NCI-H1105 treated with DMSO at 0.1 percent for 48 hours (cell line): ENCODE results near the gene IDH1.
"Not testable (repeated sequence)": the region's sequence is repeated elsewhere in the genome, so short reads cannot be mapped to it uniquely, and the experiment has no call there.

ENCODE experiments used
- DNase-seq: peaks from one replicate; lab custom pipeline; 2025; lab: John Stamatoyannopoulos, UW

IDH1 gene

DNA sequence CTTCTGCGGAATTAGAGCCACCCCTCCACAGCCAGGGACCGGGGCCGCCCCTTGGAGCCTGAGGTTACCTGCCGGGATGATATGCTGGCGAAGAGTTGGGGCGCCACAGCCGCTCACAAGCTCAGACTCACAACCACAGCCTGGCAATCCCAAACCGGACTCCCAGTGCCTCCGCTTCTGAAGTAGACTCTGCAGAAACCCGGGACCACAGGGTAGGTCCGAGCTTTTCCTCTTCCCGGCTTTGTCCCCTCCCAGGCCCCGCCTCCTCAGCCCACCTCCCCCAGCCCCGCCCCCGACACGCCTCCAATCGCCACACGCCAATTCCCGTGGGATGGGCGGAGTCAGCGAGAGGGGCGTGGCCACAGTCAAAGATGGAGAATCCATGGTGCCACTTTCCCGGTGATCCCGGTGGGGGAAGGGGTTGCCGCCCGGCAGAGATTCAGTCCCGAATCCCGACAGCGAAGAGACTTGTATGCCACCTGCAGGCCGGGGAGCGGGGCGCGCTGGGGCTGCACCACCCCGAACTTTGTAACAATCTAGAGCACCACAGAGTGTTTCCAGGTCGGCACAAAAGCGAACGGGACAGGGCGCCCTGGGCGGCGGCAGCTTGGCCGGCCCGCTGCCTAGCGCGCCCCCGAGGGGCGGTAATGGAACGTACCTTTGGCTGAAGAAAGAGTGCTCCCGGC is at the start of gene IDH1:
Gene IDH1, minus strand, starts transcription at position 201 of the 686 bp plus-strand sequence. CDS start 3,520 bp downstream, outside the sequence.
- peak; percentile 83 for DNase-seq

DNA sequence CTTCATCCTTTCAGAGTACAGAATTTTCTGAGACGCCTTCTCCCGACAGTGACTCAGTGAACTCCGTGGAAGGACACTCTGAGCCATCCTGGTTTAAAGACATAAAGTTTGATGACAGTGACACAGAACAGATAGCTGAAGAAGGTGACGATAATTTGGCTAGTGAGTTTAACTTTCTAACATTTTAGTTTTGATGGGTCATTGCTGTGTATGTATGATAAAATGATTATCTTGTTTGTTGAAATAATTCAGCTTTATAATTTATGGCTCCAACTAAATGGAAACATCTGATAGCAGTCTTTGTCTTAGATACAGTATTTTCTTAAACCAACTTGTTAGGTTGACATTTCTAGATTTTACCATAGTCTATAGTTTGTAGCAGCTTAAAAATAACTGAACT is 49.3 kb upstream of the IDH1 start:
- no peak for DNase-seq

DNA sequence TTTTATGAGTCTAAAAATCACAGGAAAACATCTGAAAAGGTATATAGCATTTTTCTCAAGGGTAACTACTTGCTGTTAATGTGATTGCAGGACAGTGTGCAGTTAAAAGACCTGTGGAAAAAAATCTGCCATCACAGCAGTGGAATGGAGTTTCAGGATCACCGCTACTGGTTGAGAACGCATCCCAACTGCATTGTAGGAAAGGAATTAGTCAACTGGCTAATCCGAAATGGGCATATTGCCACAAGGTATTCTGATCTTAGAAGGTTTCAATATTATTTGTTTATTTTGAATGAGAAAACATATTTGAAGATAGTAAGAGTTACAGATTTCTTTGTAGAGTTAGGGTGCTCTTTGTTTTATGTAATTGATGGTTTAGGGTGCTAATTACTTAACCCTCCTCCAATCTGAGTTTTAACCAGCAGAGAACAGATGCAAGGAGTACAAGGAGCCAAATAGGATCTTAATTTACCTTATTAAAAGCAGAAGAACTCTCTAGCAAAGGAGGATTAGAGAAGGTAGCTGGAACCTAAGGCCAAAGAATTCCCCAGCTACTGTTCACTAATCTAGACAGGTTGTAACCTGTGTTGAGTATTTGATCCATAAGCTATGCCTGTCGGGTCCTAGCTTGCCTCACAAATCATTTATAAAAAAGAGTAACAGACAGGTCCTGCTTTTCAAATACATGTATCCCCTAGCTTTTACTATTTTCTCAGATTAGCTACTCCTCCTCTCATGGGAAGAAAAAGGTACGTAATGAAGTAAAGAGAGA is 46.2 kb upstream of the IDH1 start:
- no peak for DNase-seq

DNA sequence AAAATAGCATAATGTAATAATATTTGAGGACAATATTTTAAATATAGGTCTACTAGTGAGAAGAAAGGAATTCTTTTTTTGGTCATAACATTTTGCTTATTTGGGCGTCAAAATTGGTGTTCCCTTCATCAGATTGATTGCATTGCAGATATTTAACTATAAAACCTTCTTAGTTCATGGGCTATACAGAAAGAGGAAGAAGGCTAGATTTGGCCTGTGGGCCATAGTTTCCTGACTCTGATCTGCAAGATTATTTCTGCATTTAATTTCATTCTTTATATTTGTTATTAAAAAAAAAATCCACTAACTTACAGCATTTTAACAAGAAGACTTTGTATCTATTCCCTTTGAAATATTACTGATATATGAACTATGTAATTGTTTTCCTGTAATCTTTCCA is 43.1 kb upstream of the IDH1 start:
- no peak for DNase-seq

DNA sequence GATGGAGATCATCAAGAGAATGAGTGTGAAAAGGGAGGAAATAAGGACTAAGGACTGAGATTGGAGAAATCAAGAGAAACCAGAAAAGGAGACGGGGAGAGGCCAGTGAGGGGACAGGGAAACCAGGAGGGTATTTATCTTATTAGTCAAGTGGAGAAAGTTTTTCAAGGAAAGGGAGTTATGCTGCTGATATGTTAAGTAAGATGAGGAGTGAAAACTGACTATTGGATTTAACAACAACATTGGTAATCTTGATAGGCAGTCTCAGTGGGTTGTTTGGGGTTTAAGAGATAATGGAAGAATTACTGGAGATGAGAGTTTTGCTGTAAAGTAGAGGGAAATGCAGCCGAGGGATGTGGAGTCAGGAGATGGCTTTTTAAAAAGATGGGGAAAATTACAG is 41.7 kb upstream of the IDH1 start:
- no peak for DNase-seq

DNA sequence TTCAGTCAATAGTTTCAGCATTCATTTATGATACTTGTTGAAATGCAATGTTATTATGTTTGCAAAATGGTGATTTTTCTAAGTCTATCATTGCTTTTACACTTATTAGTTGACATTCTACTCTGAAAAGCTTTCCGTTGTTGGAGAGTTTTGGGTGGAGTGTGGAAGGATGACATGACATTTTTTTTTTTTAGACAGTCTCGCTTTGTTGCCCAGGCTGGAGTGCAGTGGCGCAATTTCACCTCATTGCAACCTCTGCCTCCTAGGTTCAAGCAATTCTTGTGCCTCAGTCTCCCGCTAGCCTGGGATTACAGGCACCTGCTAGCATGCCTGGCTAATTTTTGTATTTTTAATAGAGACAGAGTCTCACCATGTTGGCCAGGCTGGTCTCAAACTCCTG is 41.0 kb upstream of the IDH1 start:
- DNase-seq, result no peak

DNA sequence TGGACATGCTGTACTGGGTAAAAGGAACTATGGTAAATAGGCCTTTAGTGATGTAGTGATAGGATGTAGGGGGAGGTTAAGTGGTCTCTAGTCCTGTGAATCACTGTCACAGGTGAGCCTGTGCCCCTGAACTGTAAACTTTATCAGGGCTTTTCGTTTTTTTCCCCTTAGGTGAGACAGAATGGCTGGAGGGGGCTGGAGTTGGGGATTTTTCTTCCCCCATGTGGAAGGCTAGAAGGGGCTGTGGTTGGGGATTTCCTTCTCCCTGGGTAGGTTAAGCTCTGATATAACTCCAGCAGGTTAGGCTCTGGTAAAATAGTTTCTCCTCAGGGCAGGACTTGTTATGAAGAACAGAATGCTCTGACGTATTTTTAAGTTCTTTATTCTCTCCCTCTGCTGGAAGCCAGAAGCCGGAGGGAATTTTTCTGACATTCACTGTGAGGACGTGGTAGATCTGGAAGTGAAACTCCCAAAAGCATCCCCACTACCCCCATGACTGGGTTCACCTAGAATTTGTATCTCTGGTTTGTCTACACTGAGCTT is 39.7 kb upstream of the IDH1 start:
- no peak for DNase-seq

DNA sequence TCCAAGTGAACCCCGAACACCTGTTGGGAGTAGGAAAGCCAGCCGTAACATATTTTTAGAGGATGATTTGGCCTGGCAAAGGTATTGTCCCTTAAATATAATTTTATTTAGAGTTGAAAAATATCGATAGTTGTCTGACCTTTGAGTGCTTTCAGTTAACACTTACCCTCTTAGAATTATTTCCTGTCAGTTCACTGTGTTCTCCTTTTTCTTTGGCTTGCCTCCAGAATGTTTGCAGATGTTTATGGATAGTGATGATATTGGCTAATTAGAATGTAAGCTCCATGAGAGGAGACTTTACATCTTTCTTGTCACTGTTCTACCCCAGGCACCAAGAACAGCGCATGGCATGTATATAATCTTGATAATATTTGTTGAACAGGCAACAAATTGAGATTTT is 31.0 kb upstream of the IDH1 start:
- no peak for DNase-seq

DNA sequence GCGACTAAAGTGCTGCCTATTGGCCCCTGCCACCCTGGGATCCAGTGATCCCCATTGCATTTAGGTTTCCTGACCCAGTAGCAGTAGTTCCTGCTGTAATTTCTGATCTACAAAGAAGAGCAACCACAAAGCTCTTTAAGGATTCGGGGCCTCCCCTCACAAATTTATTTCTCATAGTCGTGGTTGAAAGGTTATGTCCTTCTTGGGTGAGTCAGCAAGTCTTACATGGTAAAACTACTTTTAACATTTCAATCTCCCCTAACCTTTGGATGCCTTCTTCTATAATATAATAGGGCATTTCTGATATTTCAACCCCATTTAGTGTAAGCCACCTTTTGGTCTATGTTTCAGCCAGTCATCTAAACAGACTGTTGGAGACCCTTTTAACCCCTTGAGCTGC is 26.1 kb upstream of the IDH1 start:
- no peak for DNase-seq

DNA sequence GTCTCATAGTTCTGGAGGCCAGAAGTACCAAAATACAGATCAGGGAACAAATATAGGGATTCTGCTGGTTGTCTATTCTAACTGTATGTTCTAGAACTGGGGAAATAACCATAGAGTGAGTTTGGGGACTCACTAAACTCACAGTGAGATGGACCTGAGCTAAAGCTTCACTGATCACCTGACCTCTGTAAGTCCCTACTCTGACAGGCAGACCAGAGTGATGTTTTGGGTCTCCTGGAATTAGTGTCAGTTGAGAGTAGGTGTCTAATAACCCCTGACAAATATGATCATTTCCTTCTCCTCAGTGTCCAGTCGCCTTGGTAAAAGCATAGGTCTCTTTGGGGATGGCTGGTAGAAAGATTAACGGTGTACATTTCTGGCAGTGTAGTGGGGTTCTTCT is 25.4 kb upstream of the IDH1 start:
- no peak for DNase-seq

DNA sequence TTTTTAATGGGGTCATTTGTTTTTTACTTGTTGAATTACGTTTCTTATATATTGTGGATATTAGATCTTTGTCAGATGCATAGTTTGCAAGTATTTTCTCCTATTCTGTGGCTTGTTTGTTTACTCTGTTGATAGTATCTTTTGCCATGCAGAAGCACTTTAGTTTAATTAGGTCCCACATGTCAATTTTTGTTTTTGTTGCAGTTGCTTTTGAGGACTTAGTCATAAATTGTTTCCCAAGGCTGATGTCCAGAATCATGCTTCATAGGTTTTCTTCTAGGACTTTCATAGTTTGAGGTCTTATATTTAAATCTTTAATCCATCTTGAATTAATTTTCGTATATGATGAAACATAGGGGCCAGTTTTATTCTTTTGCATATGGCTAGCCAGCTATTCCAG is 24.4 kb upstream of the IDH1 start:
- no peak for DNase-seq

DNA sequence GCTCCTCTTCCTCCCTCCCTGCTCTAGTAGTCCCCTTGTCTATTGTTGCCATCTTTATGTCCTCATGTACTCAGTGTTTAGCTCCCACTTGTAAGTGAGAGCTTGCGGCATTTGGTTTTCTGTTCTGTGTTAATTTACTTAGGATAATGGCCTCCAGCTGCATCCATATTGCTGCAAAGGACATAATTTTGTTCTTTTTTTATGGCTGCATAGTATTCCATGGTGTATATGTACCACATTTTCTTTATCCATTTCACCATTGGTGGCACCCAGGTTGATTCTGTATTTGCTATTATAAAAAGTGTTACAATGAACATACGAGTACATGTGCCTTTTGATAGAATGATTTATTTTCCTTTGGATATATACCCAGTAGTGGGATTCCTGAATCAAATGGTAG is 23.7 kb upstream of the IDH1 start:
- DNase-seq, result no peak

DNA sequence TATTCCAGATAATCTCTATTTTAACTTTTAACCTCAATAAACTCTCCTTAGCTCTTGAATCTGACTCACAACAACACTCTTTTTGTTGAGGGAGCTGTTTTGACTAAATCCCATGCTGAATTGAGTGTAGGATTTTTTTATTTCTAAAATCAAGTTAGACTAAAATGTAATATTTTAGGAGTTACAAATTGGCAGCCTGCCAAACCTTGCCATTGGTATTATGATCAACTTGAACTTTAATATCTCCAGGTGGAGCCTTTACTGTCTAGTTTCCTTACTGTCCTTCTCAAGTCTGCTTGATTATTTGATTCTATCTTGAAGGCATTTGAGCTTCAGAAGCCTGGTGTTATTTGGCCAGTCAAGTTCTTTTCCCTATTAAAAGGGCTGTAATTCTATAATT is 19.9 kb upstream of the IDH1 start:
- DNase-seq, result no peak

DNA sequence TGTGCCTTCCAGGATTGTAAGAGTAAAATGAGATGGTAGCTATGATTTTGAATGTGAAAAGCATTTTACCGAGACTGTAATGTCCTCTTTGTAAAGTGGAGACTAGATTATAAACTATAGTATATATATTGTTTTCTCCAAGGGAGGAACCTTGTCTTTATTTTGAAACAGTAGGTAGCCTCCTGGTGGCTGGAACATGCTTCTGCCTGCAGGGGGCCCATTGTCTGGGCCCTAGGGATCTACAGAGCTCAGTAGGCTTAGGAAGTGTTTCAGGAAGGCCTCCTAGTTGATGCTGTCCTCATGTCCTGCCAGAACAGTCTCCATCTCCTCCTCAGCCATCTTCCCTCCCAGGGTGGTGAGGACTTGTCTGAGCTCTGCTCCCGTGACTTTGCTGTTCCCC is 14.2 kb upstream of the IDH1 start:
- DNase-seq, result no peak

DNA sequence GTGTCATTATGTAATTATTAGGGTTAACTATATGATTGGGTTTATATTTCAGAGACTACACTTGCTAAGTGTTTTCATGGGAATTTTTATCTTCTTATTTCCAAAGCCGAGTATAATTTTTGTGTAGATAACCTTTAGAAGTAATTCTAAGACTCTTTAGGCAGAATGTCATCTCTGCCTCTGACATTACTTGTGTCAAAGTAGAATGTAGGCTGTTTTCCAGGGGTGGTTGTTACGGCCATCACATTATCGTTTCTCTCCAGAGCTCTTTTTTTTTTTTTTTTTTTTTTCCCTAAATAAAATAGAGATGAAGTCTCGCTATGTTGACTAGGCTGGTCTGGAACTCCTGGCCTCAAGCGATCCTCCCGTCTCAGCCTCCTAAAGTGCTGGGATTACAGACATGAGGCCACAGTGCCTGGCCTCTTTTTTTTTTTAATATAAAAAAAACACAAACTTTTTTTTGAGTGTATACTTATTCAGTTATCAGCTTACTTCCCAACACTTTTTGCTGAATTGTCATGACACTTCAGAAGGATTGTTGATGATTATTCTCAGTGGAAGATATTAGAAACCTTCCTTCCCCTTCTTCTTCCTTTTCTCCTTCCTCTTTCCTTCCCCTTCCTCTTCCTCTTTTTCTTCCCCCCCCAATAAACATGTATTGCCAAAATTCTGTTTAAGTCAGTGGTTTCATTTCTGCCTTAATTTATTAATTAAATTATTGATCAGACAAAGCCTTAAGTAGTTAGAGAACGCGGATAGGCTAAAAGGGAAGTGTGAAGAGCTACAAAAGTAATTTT is 13.5 kb upstream of the IDH1 start:
- no peak for DNase-seq

DNA sequence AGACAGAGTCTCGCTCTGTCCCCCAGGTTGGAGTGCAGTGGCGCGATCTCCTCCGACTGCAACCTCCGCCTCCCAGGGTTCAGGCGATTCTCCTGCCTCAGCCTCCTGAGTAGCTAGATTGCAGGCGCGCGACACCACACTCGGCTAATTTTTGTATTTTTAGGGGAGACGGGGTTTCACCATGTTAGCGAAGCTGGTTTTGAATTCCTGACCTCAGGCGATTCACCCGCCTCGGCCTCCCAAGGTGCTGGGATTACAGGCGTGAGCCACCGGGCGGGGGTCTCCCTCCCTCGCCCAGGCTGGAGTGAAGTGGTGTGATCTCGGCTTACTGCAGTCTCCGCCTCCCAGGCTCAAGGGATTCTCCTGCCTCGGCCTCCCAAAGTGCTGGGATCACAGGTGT is 12.7 kb upstream of the IDH1 start:
- not testable (repeated sequence) for DNase-seq

DNA sequence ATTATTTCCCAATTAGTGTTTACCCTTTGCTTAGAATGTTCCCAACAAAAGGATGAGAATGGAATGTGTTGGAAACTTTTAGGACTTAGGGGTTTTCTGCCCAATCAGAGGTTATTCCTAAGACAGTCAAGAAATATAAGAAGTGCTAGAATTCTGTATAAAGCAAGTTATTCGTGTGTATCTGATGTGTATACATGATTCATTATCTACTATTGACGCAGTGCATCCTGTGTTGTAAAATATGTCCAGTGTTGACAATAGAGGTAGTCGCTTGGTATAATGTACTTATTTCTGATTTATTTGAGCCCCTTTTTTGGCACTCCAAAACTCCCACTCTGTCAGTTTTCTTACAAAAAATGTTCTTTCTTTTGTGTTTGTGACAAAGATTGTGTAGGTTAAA is 12.1 kb upstream of the IDH1 start:
- DNase-seq, result no peak

DNA sequence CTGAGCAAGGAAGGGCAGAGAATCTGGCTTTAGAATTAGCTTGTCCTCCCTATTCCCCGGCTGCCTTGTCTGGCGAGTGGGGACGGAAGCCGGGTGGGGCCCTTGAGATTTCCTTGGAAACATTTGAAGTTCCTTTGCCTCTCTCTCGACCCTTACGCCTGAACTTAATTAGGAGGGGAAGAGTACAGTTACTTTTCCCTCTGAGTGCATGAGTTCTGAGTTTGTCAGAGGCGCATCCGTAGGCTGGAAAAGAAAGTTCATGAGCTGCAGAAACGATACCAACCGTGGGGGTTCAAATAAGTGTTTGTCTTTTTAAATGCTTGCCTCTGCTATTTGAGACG is 11.7 kb upstream of the IDH1 start:
- peak; percentile 47 for DNase-seq

DNA sequence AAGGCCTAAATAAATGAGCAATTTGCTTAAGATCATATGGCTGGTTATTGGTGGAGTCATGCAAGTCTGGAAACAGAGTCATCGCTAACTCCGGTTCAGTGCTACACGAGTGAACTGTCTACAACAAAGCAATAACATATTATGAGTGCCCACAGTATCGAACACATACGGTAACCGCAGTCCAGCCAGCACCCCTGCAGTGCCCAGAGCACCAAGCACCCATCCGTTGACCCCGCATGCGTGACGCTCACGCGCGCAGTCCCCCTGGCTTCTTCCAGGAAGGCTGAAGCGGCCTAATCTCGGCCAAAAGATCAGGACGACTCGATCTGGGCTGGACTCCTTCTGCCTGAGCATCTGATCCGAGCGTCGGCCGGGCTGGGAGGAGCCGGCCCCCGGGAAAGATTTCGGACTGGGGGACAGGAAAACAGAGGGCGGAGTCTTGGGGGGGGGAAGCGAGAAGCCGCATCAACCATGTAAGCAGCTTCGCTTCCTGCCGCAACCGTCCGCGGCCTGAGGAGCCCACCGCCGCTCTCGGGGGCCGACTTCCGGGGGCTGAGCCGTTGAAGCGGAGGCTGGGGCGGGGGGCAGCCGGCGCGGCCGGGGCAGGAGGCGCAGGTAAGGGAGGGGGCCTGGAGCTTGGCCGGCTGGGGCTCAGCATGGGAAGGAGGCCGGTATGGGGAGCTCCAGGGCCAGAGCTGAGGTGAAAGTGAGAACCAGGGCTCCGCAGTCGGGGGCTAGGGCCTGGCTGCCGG is 11.1 kb upstream of the IDH1 start, which contains the start of gene PIKFYVE:
Gene PIKFYVE, plus strand, starts transcription at position 455 of the 752 bp plus-strand sequence. CDS start 5,265 bp downstream, outside the sequence.
- DNase-seq, result peak; percentile 94

DNA sequence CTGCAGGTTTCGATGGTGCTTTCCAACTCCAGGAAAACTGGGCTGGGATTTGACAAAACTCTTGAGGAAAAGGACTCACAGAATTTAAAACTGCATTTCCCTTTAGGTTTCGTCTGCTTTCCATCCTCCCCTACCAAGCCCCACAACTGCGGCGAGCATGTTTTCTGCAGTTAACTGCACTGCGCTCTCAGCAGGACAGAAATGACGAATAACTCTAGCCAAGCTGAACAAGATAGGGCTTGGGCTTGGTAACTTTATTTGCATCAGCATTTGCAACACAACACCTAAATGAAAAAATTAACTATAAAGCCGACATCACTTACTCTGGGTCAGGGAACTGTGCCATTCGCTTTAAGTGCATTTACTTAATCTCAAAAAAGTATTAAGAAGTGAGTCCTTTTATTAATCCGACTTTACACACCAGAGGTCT is 10.5 kb upstream of the IDH1 start:
- DNase-seq, result no peak

DNA sequence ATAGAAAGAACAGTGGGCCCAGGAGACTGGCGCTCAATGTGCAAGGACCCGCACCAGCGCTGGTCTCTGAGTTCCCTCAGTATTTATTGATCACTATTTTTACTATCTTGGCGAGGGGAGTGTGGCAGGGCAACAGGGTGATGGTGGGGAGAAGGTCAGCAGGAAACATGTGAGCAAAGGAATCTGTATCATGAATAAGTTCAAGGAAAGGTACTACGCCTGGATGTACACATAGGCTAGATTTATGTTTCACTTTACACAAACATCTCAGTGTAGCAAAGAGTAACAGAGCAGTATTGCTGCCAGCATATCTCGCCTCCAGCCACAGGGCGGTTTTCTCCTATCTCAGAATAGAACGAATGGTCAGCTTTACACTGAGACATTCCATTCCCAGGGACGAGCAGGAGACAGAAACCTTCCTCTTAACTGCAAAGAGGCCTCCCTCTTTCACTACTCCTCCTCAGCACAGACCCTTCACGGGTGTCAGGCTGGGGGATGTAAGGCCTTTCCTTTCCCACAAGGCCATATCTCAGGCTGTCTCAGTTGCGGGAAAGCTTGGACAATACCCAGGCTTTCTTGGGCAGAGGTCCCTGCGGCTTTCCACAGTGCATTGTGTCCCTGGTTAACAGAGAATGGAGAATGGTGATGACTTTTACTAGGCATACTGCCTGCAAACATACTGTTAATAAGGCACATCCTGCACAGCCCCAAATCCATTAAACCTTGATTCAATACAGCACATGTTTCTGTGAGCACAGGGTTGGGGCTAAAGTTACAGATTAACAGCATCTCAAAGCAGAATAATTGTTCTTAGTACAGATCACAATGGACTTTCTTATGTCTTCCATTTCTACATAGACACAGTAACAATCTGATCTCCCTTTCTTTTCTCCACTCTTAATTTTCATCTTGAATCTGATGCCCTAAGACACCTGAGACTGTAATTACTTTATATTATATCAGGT is 2.3 kb upstream of the IDH1 start:
- DNase-seq, result not testable (repeated sequence)
